Ishikawa (cell line): ENCODE data around the gene SIX6.

Source experiments
- CEBPB ChIP-seq: IDR thresholded peaks from 2 replicates; pipeline ENCODE4 v1.6.1; 2012
- CREB1 ChIP-seq: IDR thresholded peaks from 2 replicates; pipeline ENCODE4 v1.6.1; 2012; ENCODE audit warnings: low read depth
- NFIC ChIP-seq: IDR thresholded peaks from 2 replicates; pipeline ENCODE4 v1.6.1; 2012
- RAD21 ChIP-seq: IDR thresholded peaks from 2 replicates; pipeline ENCODE4 v1.6.1; 2012; ENCODE audit warnings: low read depth
- TEAD4 ChIP-seq: IDR thresholded peaks from 2 replicates; pipeline ENCODE4 v1.6.1; 2012
- YY1 ChIP-seq: IDR thresholded peaks from 2 replicates; pipeline ENCODE4 v1.6.1; 2012; ENCODE audit warnings: low read depth
- TF ChIP-seq, protein P1 (sequence below): IDR thresholded peaks from 2 replicates; pipeline ENCODE4 v1.6.1; 2012
- TF ChIP-seq, protein P2 (sequence below): IDR thresholded peaks from 2 replicates; pipeline ENCODE4 v1.6.1; 2012; ENCODE audit warnings: low read depth, mild to moderate bottlenecking

DNA sequence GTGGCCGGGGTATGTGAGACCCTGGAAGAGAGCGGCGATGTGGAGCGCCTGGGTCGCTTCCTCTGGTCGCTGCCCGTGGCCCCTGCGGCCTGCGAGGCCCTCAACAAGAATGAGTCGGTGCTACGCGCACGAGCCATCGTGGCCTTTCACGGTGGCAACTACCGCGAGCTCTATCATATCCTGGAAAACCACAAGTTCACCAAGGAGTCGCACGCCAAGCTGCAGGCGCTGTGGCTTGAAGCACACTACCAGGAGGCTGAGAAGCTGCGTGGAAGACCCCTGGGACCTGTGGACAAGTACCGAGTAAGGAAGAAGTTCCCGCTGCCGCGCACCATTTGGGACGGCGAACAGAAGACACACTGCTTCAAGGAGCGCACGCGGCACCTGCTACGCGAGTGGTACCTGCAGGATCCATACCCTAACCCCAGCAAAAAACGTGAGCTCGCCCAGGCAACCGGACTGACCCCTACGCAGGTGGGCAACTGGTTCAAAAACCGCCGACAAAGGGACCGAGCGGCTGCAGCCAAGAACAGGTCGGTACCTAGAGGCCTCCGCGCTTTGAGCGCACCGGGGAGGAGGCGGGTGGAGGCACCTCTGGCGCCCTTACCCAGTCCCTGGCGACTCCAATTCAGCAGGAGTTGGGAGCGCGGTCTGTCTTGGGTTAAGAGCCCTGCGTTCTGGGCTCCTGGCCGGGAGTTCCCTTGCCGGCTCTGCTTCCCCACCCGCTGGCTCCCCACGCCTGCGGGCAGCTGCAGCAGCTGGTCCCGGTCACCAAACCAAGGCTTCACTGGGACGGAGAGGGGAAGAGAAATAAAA is 700 bp downstream of the SIX6 start:
- TF ChIP-seq NFIC (no peak), CREB1 (no peak), YY1 (no peak), RAD21 (no peak), TEAD4 (no peak), CEBPB (no peak)
- TF ChIP-seq, protein P1, sequence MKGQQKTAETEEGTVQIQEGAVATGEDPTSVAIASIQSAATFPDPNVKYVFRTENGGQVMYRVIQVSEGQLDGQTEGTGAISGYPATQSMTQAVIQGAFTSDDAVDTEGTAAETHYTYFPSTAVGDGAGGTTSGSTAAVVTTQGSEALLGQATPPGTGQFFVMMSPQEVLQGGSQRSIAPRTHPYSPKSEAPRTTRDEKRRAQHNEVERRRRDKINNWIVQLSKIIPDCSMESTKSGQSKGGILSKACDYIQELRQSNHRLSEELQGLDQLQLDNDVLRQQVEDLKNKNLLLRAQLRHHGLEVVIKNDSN: no peak
- TF ChIP-seq, protein P2, sequence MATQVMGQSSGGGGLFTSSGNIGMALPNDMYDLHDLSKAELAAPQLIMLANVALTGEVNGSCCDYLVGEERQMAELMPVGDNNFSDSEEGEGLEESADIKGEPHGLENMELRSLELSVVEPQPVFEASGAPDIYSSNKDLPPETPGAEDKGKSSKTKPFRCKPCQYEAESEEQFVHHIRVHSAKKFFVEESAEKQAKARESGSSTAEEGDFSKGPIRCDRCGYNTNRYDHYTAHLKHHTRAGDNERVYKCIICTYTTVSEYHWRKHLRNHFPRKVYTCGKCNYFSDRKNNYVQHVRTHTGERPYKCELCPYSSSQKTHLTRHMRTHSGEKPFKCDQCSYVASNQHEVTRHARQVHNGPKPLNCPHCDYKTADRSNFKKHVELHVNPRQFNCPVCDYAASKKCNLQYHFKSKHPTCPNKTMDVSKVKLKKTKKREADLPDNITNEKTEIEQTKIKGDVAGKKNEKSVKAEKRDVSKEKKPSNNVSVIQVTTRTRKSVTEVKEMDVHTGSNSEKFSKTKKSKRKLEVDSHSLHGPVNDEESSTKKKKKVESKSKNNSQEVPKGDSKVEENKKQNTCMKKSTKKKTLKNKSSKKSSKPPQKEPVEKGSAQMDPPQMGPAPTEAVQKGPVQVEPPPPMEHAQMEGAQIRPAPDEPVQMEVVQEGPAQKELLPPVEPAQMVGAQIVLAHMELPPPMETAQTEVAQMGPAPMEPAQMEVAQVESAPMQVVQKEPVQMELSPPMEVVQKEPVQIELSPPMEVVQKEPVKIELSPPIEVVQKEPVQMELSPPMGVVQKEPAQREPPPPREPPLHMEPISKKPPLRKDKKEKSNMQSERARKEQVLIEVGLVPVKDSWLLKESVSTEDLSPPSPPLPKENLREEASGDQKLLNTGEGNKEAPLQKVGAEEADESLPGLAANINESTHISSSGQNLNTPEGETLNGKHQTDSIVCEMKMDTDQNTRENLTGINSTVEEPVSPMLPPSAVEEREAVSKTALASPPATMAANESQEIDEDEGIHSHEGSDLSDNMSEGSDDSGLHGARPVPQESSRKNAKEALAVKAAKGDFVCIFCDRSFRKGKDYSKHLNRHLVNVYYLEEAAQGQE: no peak
